Kidney (tissue), 14 donors: ENCODE results near the gene LAMA4. TPM values are rescaled to one million over a fixed set of nuclear protein-coding genes. Genes with fewer than 3 reads are reported as not detected.

Experiments used
- DNase-seq, 5 donors: peaks; one replicate each; pipeline ENCODE4 v3.0.0-alpha.2; 2013 to 2020
- FAIRE-seq: peaks from 2 replicates; lab custom pipeline; 2012; peaks lifted over from hg19 to GRCh38; lab: Jason Lieb, UNC
- H3K27ac ChIP-seq, 2 donors: one replicate each; pipeline ENCODE4 v1.7.0; 2013; ENCODE audit warnings: low read depth in 2 of 2, low read length in 2 of 2, inconsistent platforms in 1 of 2
- H3K27me3 ChIP-seq: one replicate; pipeline ENCODE4 v1.7.1; 2013; ENCODE audit warnings: low read length, inconsistent platforms; ENCODE audit not compliant: control insufficient read depth, insufficient read depth
- H3K36me3 ChIP-seq, 3 donors: one replicate each; pipeline versions ENCODE4 v1.7.0 to v1.7.1; 2013; ENCODE audit warnings: low read length in 3 of 3, control low read depth in 1 of 3, inconsistent platforms in 1 of 3; ENCODE audit not compliant: insufficient read depth in 3 of 3, control insufficient read depth in 2 of 3
- H3K4me1 ChIP-seq, 3 donors: one replicate each; pipeline versions ENCODE4 v1.7.0 to v1.7.1; 2013; ENCODE audit warnings: low read length in 3 of 3, inconsistent platforms in 1 of 3, low read depth in 1 of 3; ENCODE audit not compliant: control insufficient read depth in 2 of 3, insufficient read depth in 2 of 3
- H3K4me3 ChIP-seq, 3 donors: one replicate each; pipeline versions ENCODE4 v1.7.0 to v1.8.1; 2013; ENCODE audit warnings: low read length in 3 of 3, control low read depth in 1 of 3, inconsistent platforms in 1 of 3
- H3K9ac ChIP-seq, 3 donors: one replicate each; pipeline versions ENCODE4 v1.7.0 to v1.7.1; 2013; ENCODE audit warnings: low read length in 3 of 3, control low read depth in 1 of 3, inconsistent platforms in 1 of 3
- H3K9me3 ChIP-seq, 3 donors: one replicate each; pipeline versions ENCODE4 v1.7.0 to v1.7.1; 2013; ENCODE audit warnings: low read length in 3 of 3, control low read depth in 1 of 3, inconsistent platforms in 1 of 3; ENCODE audit not compliant: control insufficient read depth in 2 of 3, insufficient read depth in 1 of 3
- CTCF ChIP-seq: IDR thresholded peaks from 3 replicates; pipeline ENCODE4 v1.5.1; 2012; ENCODE audit warnings: mild to moderate bottlenecking, moderate library complexity, borderline replicate concordance; ENCODE audit not compliant: insufficient read depth; ENCODE audit errors: extremely low read depth
- intact Hi-C: fragments of 100-400 bp; cut with DNase I; formaldehyde crosslinking; loops from one replicate; pipeline ENCODE4 v1.11.1; 2022
- polyA plus RNA-seq: library from polyadenylated mRNA; stranded (reverse); fragments of 350-450 nt; fragmentation: Illumina TruSeq; extraction: RNeasy Lipid Tissue Mini Kit (QIAGEN cat#74804); gene quantifications from one replicate; pipeline ENCODE4 v1.2.3, GENCODE V29; 2014; ENCODE audit warnings: low read depth, low replicate concordance; ENCODE audit not compliant: insufficient read depth
- total RNA-seq: library from RNA; stranded (reverse); fragmentation: NEBNext Ultra II Directional; extraction: Animal tissue kit (Norgen Biotek cat#: 25700); gene quantifications from one replicate; pipeline ENCODE4 v1.2.1, GENCODE V29; 2021
- donor health status: control.
- donor health status: control.
- donor health status: control.
- donor health status: control.
- donor health status: control.
- donor health status: DM: yes; HTN: yes; CAD: no.
- donor health status: Normal renal cell carcinoma (clear cell type).

LAMA4 gene
- total and polyA plus RNA-seq, 2 donors from 2014 or later: 5.6 to 20.7 TPM

GRCh38 chr6:112144145-112144926, 110.0 kb downstream of the LAMA4 start:
- H3K27me3 ChIP-seq: no peaks in the 10 kb centered on the region
- no peaks in the 10 kb centered on the region for H3K9me3 ChIP-seq
- DNase-seq (no peak), FAIRE-seq (no peak)
- H3K9ac ChIP-seq: no peak overlapping the region
- H3K4me1 ChIP-seq: no peaks in the 10 kb centered on the region
- H3K36me3 ChIP-seq: peaks cover 0 to 5% (median 0%) of the 10 kb centered on the region in 3 donors
- no peak for TF ChIP-seq CTCF
- intact Hi-C loops: no loop called here
- no peak overlapping the region for H3K4me3 ChIP-seq
- H3K27ac ChIP-seq: no peak overlapping the region

DNA sequence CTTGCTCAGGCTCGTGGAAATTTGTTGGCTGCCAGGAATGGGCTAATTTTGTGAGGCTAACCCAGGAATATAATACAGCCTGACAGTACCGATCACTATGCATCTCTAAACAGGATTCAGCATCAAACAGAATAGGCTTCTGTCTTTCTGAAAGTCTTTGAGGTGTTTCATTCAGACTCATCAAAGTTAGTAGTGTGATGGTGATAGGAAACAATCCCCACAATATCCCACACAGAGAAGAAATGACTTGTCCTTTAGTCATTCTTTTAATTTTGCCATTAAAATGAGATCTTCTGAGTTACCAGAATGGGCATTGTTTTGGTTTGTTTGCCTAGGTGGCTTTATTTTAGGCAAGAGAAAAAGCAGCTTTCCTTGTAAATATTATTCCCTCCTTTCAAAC, 112.7 kb downstream of the LAMA4 start:
- no peaks in the 10 kb centered on the region for H3K4me1 ChIP-seq
- H3K27me3 ChIP-seq: no peaks in the 10 kb centered on the region
- intact Hi-C loops: no loop called here
- FAIRE-seq: no peak
- H3K9ac ChIP-seq: no peak overlapping the region
- peaks cover 0 to 5% (median 0%) of the 10 kb centered on the region in 3 donors for H3K36me3 ChIP-seq
- no peak overlapping the region for H3K4me3 ChIP-seq
- no peak for DNase-seq
- no peaks in the 10 kb centered on the region for H3K9me3 ChIP-seq
- TF ChIP-seq CTCF: no peak
- H3K27ac ChIP-seq: no peak overlapping the region

DNA sequence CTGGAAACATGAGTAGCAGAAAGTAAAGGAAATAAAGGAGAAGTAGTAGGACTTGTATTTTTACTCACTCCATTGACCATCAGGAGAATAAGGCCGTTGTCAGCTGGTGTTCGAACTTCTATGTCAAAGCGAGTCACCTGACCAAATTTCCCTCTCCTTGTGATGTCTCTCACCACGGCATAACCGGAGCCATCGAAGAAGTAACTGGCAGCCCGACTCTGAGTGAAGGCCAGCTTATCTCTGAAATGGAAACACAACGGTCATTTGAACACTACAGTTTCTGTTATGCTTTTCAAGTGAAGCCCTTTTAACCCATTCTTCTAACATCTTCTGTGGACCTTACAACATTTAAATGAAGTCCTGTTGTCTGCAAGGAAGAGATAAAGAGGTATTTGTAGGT, 115.3 kb downstream of the LAMA4 start:
- Histone ChIP-seq H3K4me3 (no peak overlapping the region), H3K36me3 (peaks cover 0 to 5% (median 0%) of the 10 kb centered on the region in 3 donors)

More for the DNA sequence above, 115.3 kb downstream of the LAMA4 start:
- DNase-seq (no peak), FAIRE-seq (no peak)
- Histone ChIP-seq H3K4me1 (no peaks in the 10 kb centered on the region), H3K27me3 (no peaks in the 10 kb centered on the region), H3K9ac (no peak overlapping the region), H3K27ac (no peak overlapping the region), H3K9me3 (no peaks in the 10 kb centered on the region)
- no peak for TF ChIP-seq CTCF
- intact Hi-C loops: no loop called here
